Retinal pigment epithelial cell (primary cell): ENCODE data around the gene EPB41.

Source experiments
- DNase-seq: peaks from one replicate; pipeline ENCODE4 v3.0.0-alpha.2; 2010; ENCODE audit warnings: low read depth
- H3K4me3 ChIP-seq: 2 replicates; pipeline ENCODE4 v1.5.1; 2011; ENCODE audit warnings: mild to moderate bottlenecking, low read length, control low read depth, moderate library complexity
- TF ChIP-seq, protein P1 (sequence below): conservative IDR thresholded peaks from 2 replicates; pipeline ENCODE4 v1.5.1; 2011; ENCODE audit warnings: low read depth, low read length, control low read depth, inconsistent platforms

Gene EPB41

DNA sequence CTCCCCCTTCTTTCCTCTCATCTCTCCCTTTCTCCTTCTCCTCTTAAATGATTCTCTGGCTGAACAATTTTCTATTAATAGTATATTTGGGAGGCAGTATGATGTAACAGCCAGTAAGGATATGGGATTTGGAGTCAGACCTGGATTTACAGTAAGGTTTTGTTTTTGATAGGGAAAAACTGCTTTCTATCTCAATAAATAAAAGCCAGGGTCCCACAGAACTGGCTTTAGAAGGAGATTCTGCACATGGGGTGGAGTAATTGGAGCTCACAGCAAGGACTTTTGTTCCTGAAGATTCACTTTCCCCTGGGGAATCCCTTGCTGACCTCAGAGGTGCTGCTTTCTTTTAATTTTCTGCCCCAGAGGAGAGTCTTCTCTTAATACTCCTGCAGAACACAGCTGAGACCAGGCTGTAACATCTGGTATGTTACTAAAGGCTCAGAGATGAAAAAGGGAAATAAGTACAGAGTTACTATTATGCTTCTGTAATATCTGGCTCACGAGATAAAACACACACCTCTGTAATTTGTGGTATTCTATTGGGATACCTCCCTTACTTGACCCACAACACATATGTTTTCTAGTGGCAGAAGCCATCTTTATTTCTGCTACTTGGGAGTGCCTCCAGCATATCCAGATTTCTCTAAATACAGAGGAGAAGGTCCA lies 13.4 kb downstream of the EPB41 start:
- no peak for DNase-seq
- no peak overlapping the region for H3K4me3 ChIP-seq
- TF ChIP-seq, protein P1, sequence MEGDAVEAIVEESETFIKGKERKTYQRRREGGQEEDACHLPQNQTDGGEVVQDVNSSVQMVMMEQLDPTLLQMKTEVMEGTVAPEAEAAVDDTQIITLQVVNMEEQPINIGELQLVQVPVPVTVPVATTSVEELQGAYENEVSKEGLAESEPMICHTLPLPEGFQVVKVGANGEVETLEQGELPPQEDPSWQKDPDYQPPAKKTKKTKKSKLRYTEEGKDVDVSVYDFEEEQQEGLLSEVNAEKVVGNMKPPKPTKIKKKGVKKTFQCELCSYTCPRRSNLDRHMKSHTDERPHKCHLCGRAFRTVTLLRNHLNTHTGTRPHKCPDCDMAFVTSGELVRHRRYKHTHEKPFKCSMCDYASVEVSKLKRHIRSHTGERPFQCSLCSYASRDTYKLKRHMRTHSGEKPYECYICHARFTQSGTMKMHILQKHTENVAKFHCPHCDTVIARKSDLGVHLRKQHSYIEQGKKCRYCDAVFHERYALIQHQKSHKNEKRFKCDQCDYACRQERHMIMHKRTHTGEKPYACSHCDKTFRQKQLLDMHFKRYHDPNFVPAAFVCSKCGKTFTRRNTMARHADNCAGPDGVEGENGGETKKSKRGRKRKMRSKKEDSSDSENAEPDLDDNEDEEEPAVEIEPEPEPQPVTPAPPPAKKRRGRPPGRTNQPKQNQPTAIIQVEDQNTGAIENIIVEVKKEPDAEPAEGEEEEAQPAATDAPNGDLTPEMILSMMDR, result no peak

DNA sequence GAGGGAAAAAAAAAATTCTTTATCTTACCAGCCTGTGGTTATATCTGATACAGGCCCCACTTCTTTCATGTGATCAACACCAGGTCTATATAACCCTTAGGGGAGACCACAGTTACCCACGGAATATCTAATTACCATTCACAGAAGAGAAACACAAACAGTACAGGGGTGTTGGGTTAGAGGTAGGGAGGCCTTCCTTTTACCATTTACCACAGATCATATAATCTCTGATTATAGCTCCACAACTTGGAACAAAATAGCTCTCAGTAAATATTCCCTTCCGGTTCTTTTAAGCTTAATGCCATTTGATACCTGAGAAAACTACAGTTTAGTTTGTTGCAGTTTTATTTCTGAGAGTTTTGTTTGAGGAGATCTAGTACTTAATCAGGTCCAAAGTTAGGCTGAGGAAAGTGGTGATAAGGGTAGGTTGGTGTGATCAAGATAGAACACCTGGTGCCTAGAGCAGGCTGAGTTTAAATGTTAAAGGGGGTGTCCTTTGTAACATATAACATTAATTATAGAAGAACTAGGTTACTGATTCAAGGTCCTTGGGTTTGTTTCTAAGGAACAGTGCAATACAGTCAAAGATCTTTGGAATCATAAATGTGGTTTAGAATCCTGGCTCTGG lies 14.1 kb downstream of the EPB41 start:
- H3K4me3 ChIP-seq, result no peak overlapping the region
- DNase-seq, result no peak

DNA sequence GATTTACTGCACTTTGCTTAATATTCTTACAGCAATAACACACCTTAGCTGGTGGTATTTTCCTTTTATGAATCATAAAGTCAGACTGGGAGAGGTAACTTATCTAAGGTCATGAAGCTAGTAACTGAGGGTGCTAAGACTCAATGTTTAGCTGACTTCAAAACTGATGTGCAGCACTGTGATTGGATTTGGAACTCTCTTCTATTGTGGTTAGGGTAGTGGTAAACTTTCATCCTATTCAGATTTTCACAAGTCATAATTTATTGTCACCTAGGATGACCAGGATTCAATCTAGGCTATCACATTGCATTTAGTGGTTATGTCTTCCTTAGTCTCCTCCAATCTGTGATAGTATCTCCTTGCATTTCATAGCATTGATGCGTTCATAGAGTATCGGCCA lies 18.9 kb downstream of the EPB41 start:
- DNase-seq, result no peak
- TF ChIP-seq, protein P1, result no peak
- H3K4me3 ChIP-seq, result no peak overlapping the region

More for the DNA sequence above, 14.1 kb downstream of the EPB41 start:
- TF ChIP-seq, protein P1, result no peak

DNA sequence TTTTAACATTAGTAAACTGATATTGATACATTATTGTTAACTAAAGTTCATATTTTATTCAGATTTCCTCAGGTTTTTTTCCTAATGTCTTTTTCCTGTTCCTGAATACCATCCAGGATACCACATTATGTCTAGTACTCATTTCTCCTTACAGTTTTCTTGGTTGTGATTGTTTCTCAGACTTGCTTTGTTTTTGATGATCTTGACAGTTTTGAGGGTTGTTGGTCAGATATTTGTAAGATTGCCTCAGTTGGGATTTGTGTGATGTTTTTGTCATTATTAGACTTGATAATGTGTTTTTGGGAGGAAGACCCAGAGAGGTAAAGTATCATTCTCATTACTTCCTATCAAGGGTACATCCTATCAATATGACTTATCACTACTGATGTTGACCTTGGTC lies 19.5 kb downstream of the EPB41 start:
- DNase-seq, result no peak
- TF ChIP-seq, protein P1, result no peak
- no peak overlapping the region for H3K4me3 ChIP-seq

DNA sequence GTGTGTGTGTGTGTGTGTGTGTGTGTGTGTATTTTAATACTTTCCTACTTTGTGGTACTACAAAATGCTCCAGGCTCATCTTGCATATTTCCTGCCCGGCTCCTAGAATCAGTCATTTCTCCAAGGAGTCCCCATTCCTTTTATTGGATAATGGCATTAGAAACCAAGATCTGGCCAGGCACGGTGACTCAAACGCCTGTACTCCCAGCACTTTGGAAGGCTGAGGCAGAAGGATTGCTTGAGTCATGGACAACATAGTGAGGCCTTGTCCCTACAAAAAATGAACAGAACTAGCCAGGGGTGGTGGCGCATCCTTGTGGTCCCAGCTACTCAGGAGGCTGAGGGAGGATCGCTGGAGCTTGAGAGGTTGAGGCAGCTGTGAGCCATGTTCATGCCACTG lies 20.3 kb downstream of the EPB41 start:
- DNase-seq, result no peak
- H3K4me3 ChIP-seq, result no peak overlapping the region
- TF ChIP-seq, protein P1, result no peak

DNA sequence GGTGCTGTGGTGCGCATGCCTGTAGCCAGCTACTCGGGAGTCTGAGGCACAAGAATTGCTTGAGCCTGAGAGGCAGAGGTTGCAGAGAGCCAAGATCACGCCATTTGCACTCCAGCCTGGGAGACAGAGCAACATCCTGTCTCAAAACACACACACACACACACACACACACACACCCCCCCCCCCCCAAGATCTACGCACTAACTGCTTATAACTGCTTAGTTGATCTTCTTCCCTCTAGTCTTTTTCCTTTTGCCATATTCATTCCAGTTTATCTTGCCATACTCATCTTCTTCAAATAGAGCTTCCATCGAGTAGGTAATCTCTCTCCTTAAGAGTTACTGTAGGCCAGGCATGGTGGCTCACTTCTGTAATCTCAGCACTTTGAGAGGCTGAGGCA lies 20.9 kb downstream of the EPB41 start:
- no peak for DNase-seq
- TF ChIP-seq, protein P1, result no peak
- no peak overlapping the region for H3K4me3 ChIP-seq

DNA sequence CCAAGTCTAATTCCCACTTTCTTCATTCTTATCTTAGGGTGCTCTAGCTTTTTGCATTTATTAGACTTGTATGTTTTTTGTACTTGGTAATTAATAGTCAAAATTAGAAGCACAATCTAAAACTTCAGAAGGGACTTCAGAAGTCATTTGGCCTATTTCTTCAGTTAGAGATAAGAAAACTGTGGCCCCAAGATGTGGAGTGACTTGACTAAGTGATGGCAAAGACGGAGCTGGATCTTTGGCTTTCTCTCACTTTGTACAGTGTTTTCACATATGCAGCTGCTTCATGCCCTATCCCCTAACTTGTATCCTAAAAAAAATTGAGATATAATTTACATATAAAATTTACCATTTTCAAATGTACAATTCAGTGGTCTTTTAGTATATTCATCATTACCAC lies 21.7 kb downstream of the EPB41 start:
- TF ChIP-seq, protein P1, result no peak
- DNase-seq, result no peak

More for the DNA sequence above, 21.7 kb downstream of the EPB41 start:
- H3K4me3 ChIP-seq, result no peak overlapping the region
